ENCODE data around the gene BCL6B. TPM values are rescaled to one million over a fixed set of nuclear protein-coding genes. Genes with fewer than 3 reads are reported as not detected.

BCL6B gene
- total and polyA plus RNA-seq, 2 experiments from 2014 or later = 1.7 TPM; not detected in 1

DNA sequence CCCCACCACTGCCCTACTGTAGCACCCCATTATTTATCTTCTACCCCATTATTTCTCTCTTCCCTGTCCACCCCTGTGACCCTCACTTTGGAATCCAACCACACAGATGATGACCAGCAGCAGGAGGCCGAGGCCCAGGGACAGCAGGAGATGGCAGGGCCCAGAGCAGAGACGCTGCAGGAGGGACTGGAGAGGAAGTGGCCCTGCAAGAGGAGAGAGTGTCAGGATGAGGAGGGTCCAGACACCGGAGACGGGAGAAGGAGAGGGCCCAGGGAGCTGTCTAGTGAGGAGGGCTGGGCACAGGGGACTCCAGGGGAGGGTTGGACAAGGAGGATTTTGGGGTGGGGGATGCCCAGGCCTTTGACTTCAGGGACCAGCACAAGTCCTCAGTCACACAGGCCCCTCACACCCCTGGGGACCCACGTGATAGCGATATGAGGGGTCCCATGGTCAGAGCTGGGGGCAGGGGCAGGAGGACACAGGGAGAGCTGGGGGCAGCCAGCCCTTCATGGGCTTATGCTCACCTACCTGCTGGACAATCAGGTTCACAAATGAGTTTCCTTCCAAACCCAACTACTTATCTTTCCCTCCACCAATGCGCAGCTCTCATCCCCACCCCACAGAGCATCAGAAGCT lies 55.2 kb downstream of the BCL6B start:
- TF ChIP-seq, protein P1, sequence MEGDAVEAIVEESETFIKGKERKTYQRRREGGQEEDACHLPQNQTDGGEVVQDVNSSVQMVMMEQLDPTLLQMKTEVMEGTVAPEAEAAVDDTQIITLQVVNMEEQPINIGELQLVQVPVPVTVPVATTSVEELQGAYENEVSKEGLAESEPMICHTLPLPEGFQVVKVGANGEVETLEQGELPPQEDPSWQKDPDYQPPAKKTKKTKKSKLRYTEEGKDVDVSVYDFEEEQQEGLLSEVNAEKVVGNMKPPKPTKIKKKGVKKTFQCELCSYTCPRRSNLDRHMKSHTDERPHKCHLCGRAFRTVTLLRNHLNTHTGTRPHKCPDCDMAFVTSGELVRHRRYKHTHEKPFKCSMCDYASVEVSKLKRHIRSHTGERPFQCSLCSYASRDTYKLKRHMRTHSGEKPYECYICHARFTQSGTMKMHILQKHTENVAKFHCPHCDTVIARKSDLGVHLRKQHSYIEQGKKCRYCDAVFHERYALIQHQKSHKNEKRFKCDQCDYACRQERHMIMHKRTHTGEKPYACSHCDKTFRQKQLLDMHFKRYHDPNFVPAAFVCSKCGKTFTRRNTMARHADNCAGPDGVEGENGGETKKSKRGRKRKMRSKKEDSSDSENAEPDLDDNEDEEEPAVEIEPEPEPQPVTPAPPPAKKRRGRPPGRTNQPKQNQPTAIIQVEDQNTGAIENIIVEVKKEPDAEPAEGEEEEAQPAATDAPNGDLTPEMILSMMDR (IDR thresholded peaks at IDR 0.05; ENCODE audit: low read depth, low read length) = no peak

DNA sequence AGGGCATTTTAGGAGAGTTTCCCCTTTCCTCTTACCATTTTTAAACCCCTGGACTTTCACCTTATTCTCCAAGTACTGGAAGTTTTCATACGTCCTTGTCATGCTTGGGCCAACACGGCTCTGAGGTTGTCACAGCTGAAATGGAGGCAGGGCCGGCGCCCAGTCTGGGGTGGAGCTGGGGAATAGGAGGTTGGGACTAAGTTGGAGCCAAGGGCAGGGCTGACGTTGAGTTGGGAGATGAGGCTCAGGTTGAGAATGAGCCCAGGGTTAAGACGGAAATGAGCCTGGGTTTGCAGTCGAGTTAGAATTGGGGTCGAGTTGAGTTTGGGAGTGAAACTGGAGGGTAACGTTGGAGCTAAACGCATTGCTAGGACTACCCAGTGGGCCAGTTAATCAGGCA lies 55.9 kb downstream of the BCL6B start:
- no peak overlapping the region for H3K4me3 ChIP-seq
- H3K9me3 ChIP-seq (ENCODE audit: low read depth) = no peaks in the 10 kb centered on the region
- TF ChIP-seq, protein P1 (IDR thresholded peaks at IDR 0.05; ENCODE audit: low read depth, low read length) = no peak
- H3K27me3 ChIP-seq = no peaks in the 10 kb centered on the region
- H3K27ac ChIP-seq = no peak overlapping the region
- no peak for DNase-seq (ENCODE audit: low read depth in 1 of 2, low spot score in 1 of 2)
- H3K36me3 ChIP-seq = no peaks in the 10 kb centered on the region
- H3K4me1 ChIP-seq (ENCODE audit: low read depth) = no peaks in the 10 kb centered on the region

More for the DNA sequence above, 55.2 kb downstream of the BCL6B start:
- no peak for DNase-seq (ENCODE audit: low read depth in 1 of 2, low spot score in 1 of 2)
- Histone ChIP-seq H3K27me3 (no peaks in the 10 kb centered on the region), H3K9me3 (ENCODE audit: low read depth) (no peaks in the 10 kb centered on the region), H3K27ac (no peak overlapping the region), H3K36me3 (no peaks in the 10 kb centered on the region), H3K4me1 (ENCODE audit: low read depth) (no peaks in the 10 kb centered on the region), H3K4me3 (no peak overlapping the region)

Other genes starting within 250 kb of the BCL6B start
- not detected in 2 replicates for gene FBXO39, start 246.8 kb upstream of the BCL6B start, total RNA-seq
- gene FBXO39, start 246.8 kb upstream of the BCL6B start, polyA plus RNA-seq = not detected in 2 replicates
- gene TEKT1, start 191.3 kb upstream of the BCL6B start, total RNA-seq = 0.28 TPM in 1 of 2 replicates, not detected in the other
- not detected in 2 replicates for gene TEKT1, start 191.3 kb upstream of the BCL6B start, polyA plus RNA-seq
- 0.85 and 1.7 TPM in 2 replicates for gene ALOX12, start 27.0 kb upstream of the BCL6B start, total RNA-seq
- 2.5 and 5.0 TPM in 2 replicates for gene ALOX12, start 27.0 kb upstream of the BCL6B start, polyA plus RNA-seq
- gene RNASEK, start 10.4 kb upstream of the BCL6B start, total RNA-seq = 241 and 275 TPM in 2 replicates
- 594 and 672 TPM in 2 replicates for gene RNASEK, start 10.4 kb upstream of the BCL6B start, polyA plus RNA-seq
- gene SLC16A13, start 13.0 kb downstream of the BCL6B start, total RNA-seq = 3.7 and 4.0 TPM in 2 replicates
- 5.8 and 7.2 TPM in 2 replicates for gene SLC16A13, start 13.0 kb downstream of the BCL6B start, polyA plus RNA-seq
- 0.39 and 1.1 TPM in 2 replicates for gene SLC16A11, start 21.0 kb downstream of the BCL6B start, total RNA-seq
- gene SLC16A11, start 21.0 kb downstream of the BCL6B start, polyA plus RNA-seq = 3.8 and 6.4 TPM in 2 replicates
- gene CLEC10A, start 57.2 kb downstream of the BCL6B start, total RNA-seq = not detected in 2 replicates
- not detected in 2 replicates for gene CLEC10A, start 57.2 kb downstream of the BCL6B start, polyA plus RNA-seq
- gene ASGR2, start 91.8 kb downstream of the BCL6B start, total RNA-seq = not detected in 2 replicates
- 0.10 TPM in 1 of 2 replicates, not detected in the other for gene ASGR2, start 91.8 kb downstream of the BCL6B start, polyA plus RNA-seq
- 19.8 and 20.2 TPM in 2 replicates for gene ASGR1, start 156.3 kb downstream of the BCL6B start, total RNA-seq
- 19.2 and 21.7 TPM in 2 replicates for gene ASGR1, start 156.3 kb downstream of the BCL6B start, polyA plus RNA-seq
- 32.9 and 40.6 TPM in 2 replicates for gene DLG4, start 196.8 kb downstream of the BCL6B start, total RNA-seq
- 6.8 and 7.4 TPM in 2 replicates for gene DLG4, start 196.8 kb downstream of the BCL6B start, polyA plus RNA-seq
- gene ACADVL, start 196.9 kb downstream of the BCL6B start, total RNA-seq = 291 and 364 TPM in 2 replicates
- gene ACADVL, start 196.9 kb downstream of the BCL6B start, polyA plus RNA-seq = 573 and 681 TPM in 2 replicates
- gene DVL2, start 211.5 kb downstream of the BCL6B start, total RNA-seq = 87.4 and 121 TPM in 2 replicates
- gene DVL2, start 211.5 kb downstream of the BCL6B start, polyA plus RNA-seq = 79.2 and 80.3 TPM in 2 replicates
- gene PHF23, start 216.4 kb downstream of the BCL6B start, total RNA-seq = 53.5 and 57.7 TPM in 2 replicates
- gene PHF23, start 216.4 kb downstream of the BCL6B start, polyA plus RNA-seq = 53.9 and 65.0 TPM in 2 replicates
- gene GABARAP, start 219.4 kb downstream of the BCL6B start, total RNA-seq = 517 and 760 TPM in 2 replicates
- gene GABARAP, start 219.4 kb downstream of the BCL6B start, polyA plus RNA-seq = 772 and 773 TPM in 2 replicates
- 76.0 and 78.3 TPM in 2 replicates for gene CTDNEP1, start 228.7 kb downstream of the BCL6B start, total RNA-seq
- 92.5 and 98.6 TPM in 2 replicates for gene CTDNEP1, start 228.7 kb downstream of the BCL6B start, polyA plus RNA-seq
- gene ELP5, start 229.2 kb downstream of the BCL6B start, total RNA-seq = 54.5 and 68.8 TPM in 2 replicates
- gene ELP5, start 229.2 kb downstream of the BCL6B start, polyA plus RNA-seq = 62.3 and 82.9 TPM in 2 replicates
- gene CLDN7, start 239.4 kb downstream of the BCL6B start, total RNA-seq = 0.32 and 0.51 TPM in 2 replicates
- 0.83 and 0.99 TPM in 2 replicates for gene CLDN7, start 239.4 kb downstream of the BCL6B start, polyA plus RNA-seq

Measured in cardiac muscle cell (in vitro differentiated cells and primary cell).